ENCODE results near the gene TPPP2. TPM values are rescaled to one million over a fixed set of nuclear protein-coding genes. Genes with fewer than 3 reads are reported as not detected.
A peak's percentile ranks its signal among the peaks of the same experiment; 100 is the strongest.

Gene TPPP2
- total RNA-seq, 1 donor from 2014 or later: not detected

- no peak for TF ChIP-seq CTCF (conservative IDR thresholded peaks at IDR 0.05)
- H3K4me3 Mint-ChIP-seq: no peak within 1 kb of the TSS
- no peaks in the 10 kb centered on the region for H3K36me3 Mint-ChIP-seq
- H3K27ac Mint-ChIP-seq: peak within 1 kb of the TSS; percentile 14
- peaks cover 4% of the 10 kb centered on the region for H3K27me3 Mint-ChIP-seq
- no peaks in the 10 kb centered on the region for H3K9me3 Mint-ChIP-seq
- H3K4me1 Mint-ChIP-seq (ENCODE audit: unreplicated experiment): peaks cover 9% of the 10 kb centered on the region
- DNase-seq (ENCODE audit: extremely low spot score, unreplicated experiment): no peak
Observed at GRCh38 chr14:21034707-21035106, 4.7 kb downstream of the TPPP2 start, which contains the start of gene RNASE13. TSS of gene RNASE13 (minus strand) at chr14:21034807. CDS start at chr14:21034288, 519 bp downstream.

- H3K9me3 Mint-ChIP-seq: no peaks in the 10 kb centered on the region
- no peak for TF ChIP-seq CTCF (conservative IDR thresholded peaks at IDR 0.05)
- no peak for DNase-seq (ENCODE audit: extremely low spot score, unreplicated experiment)
- H3K27me3 Mint-ChIP-seq: peaks cover 4% of the 10 kb centered on the region
- no peak overlapping the region for H3K27ac Mint-ChIP-seq
- H3K4me3 Mint-ChIP-seq: no peak overlapping the region
- H3K4me1 Mint-ChIP-seq (ENCODE audit: unreplicated experiment): peaks cover 14% of the 10 kb centered on the region
- H3K36me3 Mint-ChIP-seq: no peaks in the 10 kb centered on the region
Observed at GRCh38 chr14:21036751-21037150, 6.7 kb downstream of the TPPP2 start.

- TF ChIP-seq CTCF (conservative IDR thresholded peaks at IDR 0.05): no peak
- H3K27ac Mint-ChIP-seq: no peak overlapping the region
- no peaks in the 10 kb centered on the region for H3K9me3 Mint-ChIP-seq
Observed at GRCh38 chr14:21037156-21037555, 7.1 kb downstream of the TPPP2 start.

GRCh38 chr14:21038441-21039422 lies 8.7 kb downstream of the TPPP2 start:
- H3K9me3 Mint-ChIP-seq: no peaks in the 10 kb centered on the region
- peak overlapping the region; percentile 54 for H3K27ac Mint-ChIP-seq
- peaks cover 5% of the 10 kb centered on the region for H3K27me3 Mint-ChIP-seq
- H3K4me3 Mint-ChIP-seq: peak overlapping the region; percentile 8
- H3K4me1 Mint-ChIP-seq (ENCODE audit: unreplicated experiment): peaks cover 14% of the 10 kb centered on the region
- DNase-seq (ENCODE audit: extremely low spot score, unreplicated experiment): no peak
- no peak for TF ChIP-seq CTCF (conservative IDR thresholded peaks at IDR 0.05)
- H3K36me3 Mint-ChIP-seq: no peaks in the 10 kb centered on the region

More at GRCh38 chr14:21037156-21037555, 7.1 kb downstream of the TPPP2 start:
- Mint-ChIP-seq H3K4me1 (ENCODE audit: unreplicated experiment) (peaks cover 14% of the 10 kb centered on the region), H3K36me3 (no peaks in the 10 kb centered on the region), H3K4me3 (no peak overlapping the region), H3K27me3 (peaks cover 4% of the 10 kb centered on the region)
- DNase-seq (ENCODE audit: extremely low spot score, unreplicated experiment): no peak

- H3K9me3 Mint-ChIP-seq: no peaks in the 10 kb centered on the region
- H3K4me1 Mint-ChIP-seq (ENCODE audit: unreplicated experiment): peaks cover 21% of the 10 kb centered on the region
- H3K27ac Mint-ChIP-seq: peak overlapping the region; percentile 42
- DNase-seq (ENCODE audit: extremely low spot score, unreplicated experiment): no peak
- peak; percentile 77 for TF ChIP-seq CTCF (conservative IDR thresholded peaks at IDR 0.05)
- H3K36me3 Mint-ChIP-seq: no peaks in the 10 kb centered on the region
- peaks cover 7% of the 10 kb centered on the region for H3K27me3 Mint-ChIP-seq
- H3K4me3 Mint-ChIP-seq: peak overlapping the region; percentile 11
Observed at GRCh38 chr14:21039585-21040369, 9.8 kb downstream of the TPPP2 start.

Data from type B pancreatic cell (in vitro differentiated cells).